Measurements from ENCODE around the gene PTCHD4. TPM values are rescaled to one million over a fixed set of nuclear protein-coding genes. Genes with fewer than 3 reads are reported as not detected.

Gene PTCHD4
- total and polyA plus RNA-seq, 4 donors = 0.07 to 0.65 TPM; not detected in 2

DNA sequence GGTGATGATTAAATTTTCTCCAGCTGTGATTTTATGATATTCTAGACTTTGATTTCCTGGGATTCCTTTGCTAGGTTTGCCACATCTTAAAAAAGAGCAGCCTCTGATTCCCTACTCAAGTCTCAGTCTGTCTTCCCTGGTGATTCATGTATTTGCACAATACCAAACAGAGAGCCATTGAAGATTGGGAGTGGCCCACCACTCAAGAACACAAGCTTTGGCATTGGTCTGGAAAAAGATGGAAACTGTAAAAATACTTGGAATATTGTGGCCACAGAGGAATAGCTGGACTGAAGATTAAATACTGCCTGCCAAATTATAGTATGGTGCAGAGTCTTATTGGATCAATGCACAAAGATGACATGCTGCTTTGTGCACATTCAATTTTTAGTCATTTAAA is 32.9 kb downstream of the PTCHD4 start:
- TF ChIP-seq FOXA1 (IDR thresholded peaks at IDR 0.05) (no peak), TAF1 (conservative IDR thresholded peaks at IDR 0.05) (no peak), NR2F2 (IDR thresholded peaks at IDR 0.05) (no peak), EGR1 (IDR thresholded peaks at IDR 0.05; ENCODE audit: low read depth in 2 of 2) (no peak), JUND (IDR thresholded peaks at IDR 0.05) (no peak), FOXA2 (IDR thresholded peaks at IDR 0.05) (no peak), GABPA (IDR thresholded peaks at IDR 0.05 in 1 of 2, conservative IDR thresholded peaks at IDR 0.05 in 1 of 2) (no peak), HNF4A (conservative IDR thresholded peaks at IDR 0.05) (no peak), HNF4G (IDR thresholded peaks at IDR 0.05) (no peak), YY1 (IDR thresholded peaks at IDR 0.05) (no peak), SP1 (IDR thresholded peaks at IDR 0.05) (no peak), RAD21 (IDR thresholded peaks at IDR 0.05) (no peak)
- TF ChIP-seq, protein P1, sequence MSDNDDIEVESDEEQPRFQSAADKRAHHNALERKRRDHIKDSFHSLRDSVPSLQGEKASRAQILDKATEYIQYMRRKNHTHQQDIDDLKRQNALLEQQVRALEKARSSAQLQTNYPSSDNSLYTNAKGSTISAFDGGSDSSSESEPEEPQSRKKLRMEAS (IDR thresholded peaks at IDR 0.05) = no peak
- TF ChIP-seq, protein P2, sequence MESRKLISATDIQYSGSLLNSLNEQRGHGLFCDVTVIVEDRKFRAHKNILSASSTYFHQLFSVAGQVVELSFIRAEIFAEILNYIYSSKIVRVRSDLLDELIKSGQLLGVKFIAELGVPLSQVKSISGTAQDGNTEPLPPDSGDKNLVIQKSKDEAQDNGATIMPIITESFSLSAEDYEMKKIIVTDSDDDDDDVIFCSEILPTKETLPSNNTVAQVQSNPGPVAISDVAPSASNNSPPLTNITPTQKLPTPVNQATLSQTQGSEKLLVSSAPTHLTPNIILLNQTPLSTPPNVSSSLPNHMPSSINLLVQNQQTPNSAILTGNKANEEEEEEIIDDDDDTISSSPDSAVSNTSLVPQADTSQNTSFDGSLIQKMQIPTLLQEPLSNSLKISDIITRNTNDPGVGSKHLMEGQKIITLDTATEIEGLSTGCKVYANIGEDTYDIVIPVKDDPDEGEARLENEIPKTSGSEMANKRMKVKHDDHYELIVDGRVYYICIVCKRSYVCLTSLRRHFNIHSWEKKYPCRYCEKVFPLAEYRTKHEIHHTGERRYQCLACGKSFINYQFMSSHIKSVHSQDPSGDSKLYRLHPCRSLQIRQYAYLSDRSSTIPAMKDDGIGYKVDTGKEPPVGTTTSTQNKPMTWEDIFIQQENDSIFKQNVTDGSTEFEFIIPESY (IDR thresholded peaks at IDR 0.05) = no peak
- TF ChIP-seq, protein P3, sequence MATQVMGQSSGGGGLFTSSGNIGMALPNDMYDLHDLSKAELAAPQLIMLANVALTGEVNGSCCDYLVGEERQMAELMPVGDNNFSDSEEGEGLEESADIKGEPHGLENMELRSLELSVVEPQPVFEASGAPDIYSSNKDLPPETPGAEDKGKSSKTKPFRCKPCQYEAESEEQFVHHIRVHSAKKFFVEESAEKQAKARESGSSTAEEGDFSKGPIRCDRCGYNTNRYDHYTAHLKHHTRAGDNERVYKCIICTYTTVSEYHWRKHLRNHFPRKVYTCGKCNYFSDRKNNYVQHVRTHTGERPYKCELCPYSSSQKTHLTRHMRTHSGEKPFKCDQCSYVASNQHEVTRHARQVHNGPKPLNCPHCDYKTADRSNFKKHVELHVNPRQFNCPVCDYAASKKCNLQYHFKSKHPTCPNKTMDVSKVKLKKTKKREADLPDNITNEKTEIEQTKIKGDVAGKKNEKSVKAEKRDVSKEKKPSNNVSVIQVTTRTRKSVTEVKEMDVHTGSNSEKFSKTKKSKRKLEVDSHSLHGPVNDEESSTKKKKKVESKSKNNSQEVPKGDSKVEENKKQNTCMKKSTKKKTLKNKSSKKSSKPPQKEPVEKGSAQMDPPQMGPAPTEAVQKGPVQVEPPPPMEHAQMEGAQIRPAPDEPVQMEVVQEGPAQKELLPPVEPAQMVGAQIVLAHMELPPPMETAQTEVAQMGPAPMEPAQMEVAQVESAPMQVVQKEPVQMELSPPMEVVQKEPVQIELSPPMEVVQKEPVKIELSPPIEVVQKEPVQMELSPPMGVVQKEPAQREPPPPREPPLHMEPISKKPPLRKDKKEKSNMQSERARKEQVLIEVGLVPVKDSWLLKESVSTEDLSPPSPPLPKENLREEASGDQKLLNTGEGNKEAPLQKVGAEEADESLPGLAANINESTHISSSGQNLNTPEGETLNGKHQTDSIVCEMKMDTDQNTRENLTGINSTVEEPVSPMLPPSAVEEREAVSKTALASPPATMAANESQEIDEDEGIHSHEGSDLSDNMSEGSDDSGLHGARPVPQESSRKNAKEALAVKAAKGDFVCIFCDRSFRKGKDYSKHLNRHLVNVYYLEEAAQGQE (IDR thresholded peaks at IDR 0.05) = no peak
- TF ChIP-seq, protein P4, sequence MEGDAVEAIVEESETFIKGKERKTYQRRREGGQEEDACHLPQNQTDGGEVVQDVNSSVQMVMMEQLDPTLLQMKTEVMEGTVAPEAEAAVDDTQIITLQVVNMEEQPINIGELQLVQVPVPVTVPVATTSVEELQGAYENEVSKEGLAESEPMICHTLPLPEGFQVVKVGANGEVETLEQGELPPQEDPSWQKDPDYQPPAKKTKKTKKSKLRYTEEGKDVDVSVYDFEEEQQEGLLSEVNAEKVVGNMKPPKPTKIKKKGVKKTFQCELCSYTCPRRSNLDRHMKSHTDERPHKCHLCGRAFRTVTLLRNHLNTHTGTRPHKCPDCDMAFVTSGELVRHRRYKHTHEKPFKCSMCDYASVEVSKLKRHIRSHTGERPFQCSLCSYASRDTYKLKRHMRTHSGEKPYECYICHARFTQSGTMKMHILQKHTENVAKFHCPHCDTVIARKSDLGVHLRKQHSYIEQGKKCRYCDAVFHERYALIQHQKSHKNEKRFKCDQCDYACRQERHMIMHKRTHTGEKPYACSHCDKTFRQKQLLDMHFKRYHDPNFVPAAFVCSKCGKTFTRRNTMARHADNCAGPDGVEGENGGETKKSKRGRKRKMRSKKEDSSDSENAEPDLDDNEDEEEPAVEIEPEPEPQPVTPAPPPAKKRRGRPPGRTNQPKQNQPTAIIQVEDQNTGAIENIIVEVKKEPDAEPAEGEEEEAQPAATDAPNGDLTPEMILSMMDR (IDR thresholded peaks at IDR 0.05; ENCODE audit: low read depth, low read length, missing input control) = no peak
- H3K36me3 ChIP-seq (ENCODE audit: control insufficient read depth in 4 of 4, insufficient read depth in 3 of 4, low read depth in 1 of 4, low read length in 3 of 4) = no peaks in the 10 kb centered on the region
- peaks cover 0 to 3% (median 0%) of the 10 kb centered on the region in 4 donors for H3K27me3 ChIP-seq (ENCODE audit: control insufficient read depth in 4 of 4, insufficient read depth in 4 of 4, low read length in 3 of 4)
- no peak overlapping the region for H3K27ac ChIP-seq (ENCODE audit: low read depth in 1 of 2, low read length in 2 of 2)
- H3K4me3 ChIP-seq (ENCODE audit: low read depth in 1 of 3, low read length in 3 of 3) = no peak overlapping the region
- H3K4me1 ChIP-seq (ENCODE audit: control insufficient read depth in 4 of 4, insufficient read depth in 4 of 4, low read length in 3 of 4) = no peaks in the 10 kb centered on the region
- DNase-seq (ENCODE audit: low spot score) = no peak
- no peaks in the 10 kb centered on the region for H3K9me3 ChIP-seq (ENCODE audit: control insufficient read depth in 4 of 4, low read length in 3 of 4)
- H3K9ac ChIP-seq (ENCODE audit: low read depth in 1 of 2, low read length in 2 of 2) = no peak overlapping the region

DNA sequence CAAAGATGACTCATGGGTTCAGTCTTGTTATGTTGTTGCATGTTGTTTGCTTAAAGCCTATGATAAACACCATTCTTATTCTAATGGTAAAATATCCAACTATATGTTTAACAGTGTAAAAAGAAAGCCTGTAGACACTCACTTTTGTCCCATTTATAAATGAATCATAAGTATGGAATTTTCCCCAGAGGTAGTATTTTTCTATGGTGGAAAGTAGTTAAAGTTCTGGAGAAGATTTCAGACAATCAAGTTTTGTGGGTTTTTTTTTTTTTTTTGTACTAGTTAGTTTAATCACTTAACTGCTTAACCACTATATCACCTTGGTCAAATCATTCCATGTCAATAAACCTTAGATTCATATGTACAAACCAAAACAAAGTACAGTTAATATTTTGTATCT is 35.8 kb downstream of the PTCHD4 start:
- Histone ChIP-seq H3K4me3 (ENCODE audit: low read depth in 1 of 3, low read length in 3 of 3) (no peak overlapping the region), H3K27me3 (ENCODE audit: control insufficient read depth in 4 of 4, insufficient read depth in 4 of 4, low read length in 3 of 4) (peaks cover 0 to 2% (median 0%) of the 10 kb centered on the region in 4 donors), H3K36me3 (ENCODE audit: control insufficient read depth in 4 of 4, insufficient read depth in 3 of 4, low read depth in 1 of 4, low read length in 3 of 4) (no peaks in the 10 kb centered on the region), H3K9me3 (ENCODE audit: control insufficient read depth in 4 of 4, low read length in 3 of 4) (no peaks in the 10 kb centered on the region), H3K27ac (ENCODE audit: low read depth in 1 of 2, low read length in 2 of 2) (no peak overlapping the region), H3K4me1 (ENCODE audit: control insufficient read depth in 4 of 4, insufficient read depth in 4 of 4, low read length in 3 of 4) (peaks cover 0 to 2% (median 0%) of the 10 kb centered on the region in 4 donors), H3K9ac (ENCODE audit: low read depth in 1 of 2, low read length in 2 of 2) (no peak overlapping the region)
- no peak for DNase-seq (ENCODE audit: low spot score)
- TF ChIP-seq, protein P5, sequence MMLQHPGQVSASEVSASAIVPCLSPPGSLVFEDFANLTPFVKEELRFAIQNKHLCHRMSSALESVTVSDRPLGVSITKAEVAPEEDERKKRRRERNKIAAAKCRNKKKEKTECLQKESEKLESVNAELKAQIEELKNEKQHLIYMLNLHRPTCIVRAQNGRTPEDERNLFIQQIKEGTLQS (IDR thresholded peaks at IDR 0.05) = no peak
- TF ChIP-seq FOXA1 (IDR thresholded peaks at IDR 0.05) (no peak), TAF1 (conservative IDR thresholded peaks at IDR 0.05) (no peak), NR2F2 (IDR thresholded peaks at IDR 0.05) (no peak), HNF4G (IDR thresholded peaks at IDR 0.05) (no peak), RXRA (IDR thresholded peaks at IDR 0.05) (no peak), FOXA2 (IDR thresholded peaks at IDR 0.05) (no peak), JUND (IDR thresholded peaks at IDR 0.05) (no peak), EGR1 (IDR thresholded peaks at IDR 0.05; ENCODE audit: low read depth in 2 of 2) (no peak), YY1 (IDR thresholded peaks at IDR 0.05) (no peak), SP1 (IDR thresholded peaks at IDR 0.05) (no peak), HNF4A (conservative IDR thresholded peaks at IDR 0.05) (no peak), GABPA (IDR thresholded peaks at IDR 0.05 in 1 of 2, conservative IDR thresholded peaks at IDR 0.05 in 1 of 2) (no peak)
- TF ChIP-seq, protein P1 (IDR thresholded peaks at IDR 0.05) = no peak
- TF ChIP-seq, protein P2 (IDR thresholded peaks at IDR 0.05) = no peak
- TF ChIP-seq, protein P4 (IDR thresholded peaks at IDR 0.05; ENCODE audit: low read depth, low read length, missing input control) = no peak
